DND-41 (cell line): ENCODE data around the gene CNTN5.
"Not testable (repeated sequence)": the region's sequence is repeated elsewhere in the genome, so short reads cannot be mapped to it uniquely, and the experiment has no call there.

Experiments used
- ATAC-seq: fragments of 200-7000 bp; cut with Tn5 transposase; 3 replicates; pipeline ENCODE4 v1.9.1; 2021; ENCODE audit warnings: low read depth; ENCODE audit not compliant: insufficient read depth
- DNase-seq: peaks from one replicate; pipeline ENCODE4 v3.0.0-alpha.2; 2020
- H2AFZ ChIP-seq: 2 replicates; pipeline ENCODE4 v1.6.0; 2012; ENCODE audit warnings: low read depth, low read length
- H3K27ac ChIP-seq: 2 replicates; pipeline ENCODE4 v1.5.1; 2012; ENCODE audit warnings: low read length, inconsistent platforms
- H3K27me3 ChIP-seq: fragments of 200-600 bp; sonication (generic); 2 replicates; pipeline ENCODE4 v1.6.0; 2012; ENCODE audit warnings: low read length, mild to moderate bottlenecking, inconsistent platforms; ENCODE audit not compliant: insufficient read depth, poor library complexity
- H3K36me3 ChIP-seq: 2 replicates; pipeline ENCODE4 v1.5.1; 2012; ENCODE audit warnings: low read length, inconsistent platforms; ENCODE audit not compliant: insufficient read depth
- H3K4me1 ChIP-seq: 2 replicates; pipeline ENCODE4 v1.5.1; 2012; ENCODE audit warnings: mild to moderate bottlenecking, low read length; ENCODE audit not compliant: insufficient read depth
- H3K4me2 ChIP-seq: 2 replicates; pipeline ENCODE4 v1.6.0; 2012; ENCODE audit warnings: mild to moderate bottlenecking, moderate library complexity, low read length, inconsistent platforms; ENCODE audit not compliant: insufficient read depth
- H3K4me3 ChIP-seq, 2 experiments: fragments of 200-600 bp in 1 of 2; shearing (Covaris generic) in 1 of 2; 2 replicates each; pipeline ENCODE4 v1.5.1; 2012 to 2016; ENCODE audit warnings: inconsistent platforms in 2 of 2, low read length in 2 of 2, mild to moderate bottlenecking in 2 of 2, low read depth in 1 of 2, moderate library complexity in 1 of 2
- H3K79me2 ChIP-seq: 2 replicates; pipeline ENCODE4 v1.6.0; 2012; ENCODE audit warnings: low read length, inconsistent platforms; ENCODE audit not compliant: insufficient read depth
- H3K9ac ChIP-seq: 2 replicates; pipeline ENCODE4 v1.6.0; 2012; ENCODE audit warnings: low read depth, mild to moderate bottlenecking, inconsistent platforms, low read length, moderate library complexity
- H3K9me3 ChIP-seq: 2 replicates; pipeline ENCODE4 v1.5.1; 2012; ENCODE audit warnings: low read length, moderate library complexity, mild to moderate bottlenecking, inconsistent platforms; ENCODE audit not compliant: insufficient read depth, severe bottlenecking
- H4K20me1 ChIP-seq: 2 replicates; pipeline ENCODE4 v1.6.0; 2012; ENCODE audit warnings: low read length; ENCODE audit not compliant: insufficient read depth
- EZH2 ChIP-seq: IDR thresholded peaks from 3 replicates; pipeline ENCODE4 v1.6.1; 2012; ENCODE audit warnings: borderline replicate concordance, low read depth, mild to moderate bottlenecking, moderate library complexity, low read length, inconsistent platforms; ENCODE audit not compliant: severe bottlenecking
- TF ChIP-seq, protein P1 (sequence below): IDR thresholded peaks from 2 replicates; pipeline ENCODE4 v1.5.1; 2012; ENCODE audit warnings: borderline replicate concordance, low read length, moderate library complexity, mild to moderate bottlenecking; ENCODE audit not compliant: poor library complexity, severe bottlenecking; ENCODE audit errors: extremely low read depth

Gene CNTN5

DNA sequence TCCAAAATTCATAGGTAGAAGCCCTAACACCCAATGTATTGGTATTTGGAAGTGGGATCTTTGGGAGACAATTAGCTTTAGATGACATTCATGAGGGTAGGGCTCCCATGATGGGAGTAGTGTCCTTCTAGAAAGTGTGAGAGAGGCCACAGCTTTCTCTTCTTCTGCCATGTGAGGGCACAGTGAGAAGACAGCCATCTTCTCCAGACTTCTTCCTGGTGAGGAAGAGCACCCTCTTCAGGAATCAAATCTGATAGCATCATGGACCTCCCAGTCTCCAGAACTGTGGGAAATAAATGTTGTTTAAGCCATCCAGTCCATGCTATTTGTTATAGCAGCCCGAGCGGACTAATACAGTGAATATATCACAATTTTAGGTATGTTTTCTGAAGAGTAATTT is 96.9 kb downstream of the CNTN5 start:
- Histone ChIP-seq H3K4me2 (no peak overlapping the region), H3K27me3 (no peaks in the 10 kb centered on the region), H3K4me3 (no peak overlapping the region), H3K27ac (no peak overlapping the region), H3K36me3 (no peaks in the 10 kb centered on the region), H4K20me1 (no peaks in the 10 kb centered on the region), H3K9me3 (no peaks in the 10 kb centered on the region), H3K4me1 (no peaks in the 10 kb centered on the region), H3K79me2 (no peaks in the 10 kb centered on the region), H3K9ac (no peak overlapping the region), H2AFZ (no peak overlapping the region)
- DNase-seq (no peak), ATAC-seq (no peak)
- no peak for TF ChIP-seq EZH2
- TF ChIP-seq, protein P1, sequence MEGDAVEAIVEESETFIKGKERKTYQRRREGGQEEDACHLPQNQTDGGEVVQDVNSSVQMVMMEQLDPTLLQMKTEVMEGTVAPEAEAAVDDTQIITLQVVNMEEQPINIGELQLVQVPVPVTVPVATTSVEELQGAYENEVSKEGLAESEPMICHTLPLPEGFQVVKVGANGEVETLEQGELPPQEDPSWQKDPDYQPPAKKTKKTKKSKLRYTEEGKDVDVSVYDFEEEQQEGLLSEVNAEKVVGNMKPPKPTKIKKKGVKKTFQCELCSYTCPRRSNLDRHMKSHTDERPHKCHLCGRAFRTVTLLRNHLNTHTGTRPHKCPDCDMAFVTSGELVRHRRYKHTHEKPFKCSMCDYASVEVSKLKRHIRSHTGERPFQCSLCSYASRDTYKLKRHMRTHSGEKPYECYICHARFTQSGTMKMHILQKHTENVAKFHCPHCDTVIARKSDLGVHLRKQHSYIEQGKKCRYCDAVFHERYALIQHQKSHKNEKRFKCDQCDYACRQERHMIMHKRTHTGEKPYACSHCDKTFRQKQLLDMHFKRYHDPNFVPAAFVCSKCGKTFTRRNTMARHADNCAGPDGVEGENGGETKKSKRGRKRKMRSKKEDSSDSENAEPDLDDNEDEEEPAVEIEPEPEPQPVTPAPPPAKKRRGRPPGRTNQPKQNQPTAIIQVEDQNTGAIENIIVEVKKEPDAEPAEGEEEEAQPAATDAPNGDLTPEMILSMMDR = no peak

- H3K4me2 ChIP-seq, DNase-seq, H4K20me1 ChIP-seq, H3K27ac ChIP-seq, H3K36me3 ChIP-seq, H3K4me3 ChIP-seq, H3K4me1 ChIP-seq, H3K27me3 ChIP-seq, ATAC-seq, H3K9me3 ChIP-seq, H3K9ac ChIP-seq, H3K79me2 ChIP-seq, H2AFZ ChIP-seq: not testable (repeated sequence)
Observed at GRCh38 chr11:99133862-99134261, 113.1 kb downstream of the CNTN5 start.

DNA sequence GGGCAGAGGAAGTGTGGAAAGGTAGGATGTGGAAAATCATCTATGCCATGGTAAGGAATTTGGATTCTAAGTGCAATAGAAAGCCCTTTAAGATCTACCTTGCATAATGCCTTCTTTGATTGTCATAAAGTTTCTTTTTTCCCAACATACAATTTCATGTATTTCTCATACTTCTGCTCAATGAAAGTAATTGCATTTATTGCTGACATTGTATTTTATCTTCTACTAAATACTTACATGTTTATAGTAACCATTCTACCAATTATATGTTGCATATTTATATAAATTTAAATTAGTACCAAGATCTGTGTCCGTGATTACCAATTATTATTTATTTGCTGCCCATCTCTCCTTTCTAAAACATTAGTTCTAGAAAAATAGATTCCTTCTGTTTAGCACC is 114.8 kb downstream of the CNTN5 start:
- Histone ChIP-seq H3K9me3 (no peaks in the 10 kb centered on the region), H3K9ac (no peak overlapping the region), H3K79me2 (no peaks in the 10 kb centered on the region), H3K4me1 (no peaks in the 10 kb centered on the region), H3K27ac (no peak overlapping the region), H3K36me3 (no peaks in the 10 kb centered on the region), H3K27me3 (no peaks in the 10 kb centered on the region), H2AFZ (no peak overlapping the region), H4K20me1 (no peaks in the 10 kb centered on the region), H3K4me3 (no peak overlapping the region), H3K4me2 (no peak overlapping the region)
- no peak for TF ChIP-seq EZH2
- TF ChIP-seq, protein P1 = no peak
- DNase-seq (no peak), ATAC-seq (no peak)

GRCh38 chr11:99142237-99142636 is 121.5 kb downstream of the CNTN5 start:
- DNase-seq = no peak
- TF ChIP-seq EZH2 = no peak

More at GRCh38 chr11:99142237-99142636, 121.5 kb downstream of the CNTN5 start:
- no peaks in the 10 kb centered on the region for H3K27me3 ChIP-seq
- no peaks in the 10 kb centered on the region for H3K36me3 ChIP-seq
- no peak overlapping the region for H3K27ac ChIP-seq
- no peak for ATAC-seq
- no peak overlapping the region for H3K9ac ChIP-seq
- no peak overlapping the region for H3K4me2 ChIP-seq
- H3K79me2 ChIP-seq = no peaks in the 10 kb centered on the region
- H3K4me1 ChIP-seq = no peaks in the 10 kb centered on the region
- H4K20me1 ChIP-seq = no peaks in the 10 kb centered on the region
- H3K9me3 ChIP-seq = no peaks in the 10 kb centered on the region
- H3K4me3 ChIP-seq = no peak overlapping the region
- H2AFZ ChIP-seq = no peak overlapping the region
